Gastroesophageal sphincter (tissue), 4 donors: ENCODE measurements around the gene PTPRZ1. TPM values are rescaled to one million over a fixed set of nuclear protein-coding genes. Genes with fewer than 3 reads are reported as not detected.

ENCODE experiments used
- ATAC-seq: fragments of 150-250 bp; one replicate; pipeline ENCODE4 v1.9.1; 2016; ENCODE audit warnings: mild to moderate bottlenecking, moderate library complexity
- H3K27ac ChIP-seq, 4 donors: fragments of 200-600 bp; sonication (generic) in 3 of 4; 1 replicate in 3 of 4; 2 replicates in 1 of 4; pipeline ENCODE4 v1.5.1; 2016 to 2019
- H3K27me3 ChIP-seq: fragments of 200-600 bp; sonication (generic); one replicate; pipeline ENCODE4 v1.5.1; 2019
- H3K36me3 ChIP-seq, 2 donors: fragments of 200-600 bp; sonication (generic); one replicate each; pipeline ENCODE4 v1.5.1; 2019; ENCODE audit warnings: control low read depth in 1 of 2
- H3K4me1 ChIP-seq, 3 donors: fragments of 200-600 bp; sonication (generic); 1 replicate in 2 of 3; 2 replicates in 1 of 3; pipeline ENCODE4 v1.5.1; 2016 to 2019; ENCODE audit warnings: control low read depth in 2 of 3
- H3K4me3 ChIP-seq, 2 donors: fragments of 200-600 bp; sonication (generic); one replicate each; pipeline ENCODE4 v1.5.1; 2019; ENCODE audit warnings: mild to moderate bottlenecking in 1 of 2, moderate library complexity in 1 of 2
- H3K9me3 ChIP-seq, 3 donors: fragments of 200-600 bp; sonication (generic); one replicate each; pipeline ENCODE4 v1.5.1; 2017 to 2019; ENCODE audit warnings: control low read depth in 2 of 3
- EP300 ChIP-seq: sonication (generic); formaldehyde crosslinking; IDR thresholded peaks from one replicate; pipeline ENCODE4 v1.6.1; 2017; ENCODE audit warnings: antibody characterized with exemption, mild to moderate bottlenecking
- POLR2A ChIP-seq, 2 donors: fragments of 450-650 bp; IDR thresholded peaks; one replicate each; pipeline ENCODE4 v1.6.1; 2017; ENCODE audit warnings: antibody characterized with exemption in 2 of 2, mild to moderate bottlenecking in 2 of 2, moderate library complexity in 1 of 2
- POLR2AphosphoS5 ChIP-seq: sonication (generic); formaldehyde crosslinking; IDR thresholded peaks from one replicate; pipeline ENCODE4 v1.6.1; 2017; ENCODE audit warnings: antibody characterized with exemption
- WGBS, 2 donors: methylation state at CpG; one replicate each; pipeline ENCODE4 v1.1.5; 2018; ENCODE audit warnings: low coverage in 1 of 2; 5-methylcytosine and 5-hydroxymethylcytosine counted together
- total RNA-seq, 4 donors: library from RNA; depleted of rRNA; stranded (reverse); fragments of >200 nt; gene quantifications; one replicate each; pipeline ENCODE4 v1.1.0, GENCODE V29; 2016
- TF ChIP-seq, protein P1 (sequence below), 4 experiments: fragments of 200-600 bp in 2 of 4; fragments of 450-650 bp in 2 of 4; sonication (generic) in 1 of 4; IDR thresholded peaks; one replicate each; pipeline ENCODE4 v1.5.1; 2017 to 2019; ENCODE audit warnings: antibody characterized with exemption in 4 of 4, mild to moderate bottlenecking in 2 of 4, moderate library complexity in 2 of 4

Gene PTPRZ1
- total RNA-seq, 4 donors from 2014 or later: 2.6 to 8.4 (median 5.7) TPM

DNA sequence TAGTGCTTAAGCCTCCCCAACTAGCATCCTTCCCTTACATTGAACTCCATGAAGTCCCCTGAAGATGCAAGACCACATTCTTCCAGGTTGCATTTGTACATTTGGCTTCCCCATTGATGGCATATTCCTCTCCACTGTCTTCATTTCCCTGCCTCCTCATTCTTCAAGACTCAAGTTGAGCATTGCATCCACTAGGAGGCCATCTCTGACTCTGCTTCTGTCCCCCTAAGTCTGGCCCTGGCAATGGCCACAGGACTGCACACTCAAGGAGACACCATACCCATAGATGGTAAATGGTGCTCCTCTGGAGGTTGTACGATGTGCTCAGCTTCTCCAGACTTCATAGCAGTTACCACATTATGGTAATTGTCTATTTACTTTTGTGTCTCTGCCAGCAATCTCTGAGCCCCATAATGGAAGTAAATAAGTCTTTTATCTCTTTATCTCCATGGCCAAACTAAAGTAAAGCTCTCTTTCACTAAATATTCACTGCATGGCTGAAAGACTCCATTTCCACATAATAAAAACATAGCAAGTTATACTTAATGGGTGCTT lies 112.6 kb downstream of the PTPRZ1 start:
- TF ChIP-seq, protein P1, sequence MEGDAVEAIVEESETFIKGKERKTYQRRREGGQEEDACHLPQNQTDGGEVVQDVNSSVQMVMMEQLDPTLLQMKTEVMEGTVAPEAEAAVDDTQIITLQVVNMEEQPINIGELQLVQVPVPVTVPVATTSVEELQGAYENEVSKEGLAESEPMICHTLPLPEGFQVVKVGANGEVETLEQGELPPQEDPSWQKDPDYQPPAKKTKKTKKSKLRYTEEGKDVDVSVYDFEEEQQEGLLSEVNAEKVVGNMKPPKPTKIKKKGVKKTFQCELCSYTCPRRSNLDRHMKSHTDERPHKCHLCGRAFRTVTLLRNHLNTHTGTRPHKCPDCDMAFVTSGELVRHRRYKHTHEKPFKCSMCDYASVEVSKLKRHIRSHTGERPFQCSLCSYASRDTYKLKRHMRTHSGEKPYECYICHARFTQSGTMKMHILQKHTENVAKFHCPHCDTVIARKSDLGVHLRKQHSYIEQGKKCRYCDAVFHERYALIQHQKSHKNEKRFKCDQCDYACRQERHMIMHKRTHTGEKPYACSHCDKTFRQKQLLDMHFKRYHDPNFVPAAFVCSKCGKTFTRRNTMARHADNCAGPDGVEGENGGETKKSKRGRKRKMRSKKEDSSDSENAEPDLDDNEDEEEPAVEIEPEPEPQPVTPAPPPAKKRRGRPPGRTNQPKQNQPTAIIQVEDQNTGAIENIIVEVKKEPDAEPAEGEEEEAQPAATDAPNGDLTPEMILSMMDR (IDR thresholded peaks at IDR 0.05): no peak
- TF ChIP-seq EP300 (no peak), POLR2AphosphoS5 (no peak), POLR2A (IDR thresholded peaks at IDR 0.05) (no peak)
- ATAC-seq: no peak
- no peaks in the 10 kb centered on the region for H3K36me3 ChIP-seq
- no peak overlapping the region for H3K27ac ChIP-seq
- no peaks in the 10 kb centered on the region for H3K4me1 ChIP-seq
- WGBS, 2 donors: 100% methylated on average over 1 of the region's 1 CpG; no CpG with 5 or more reads in 1 of the 2 donors
- no peak overlapping the region for H3K4me3 ChIP-seq
- no peaks in the 10 kb centered on the region for H3K9me3 ChIP-seq
- H3K27me3 ChIP-seq: no peaks in the 10 kb centered on the region

DNA sequence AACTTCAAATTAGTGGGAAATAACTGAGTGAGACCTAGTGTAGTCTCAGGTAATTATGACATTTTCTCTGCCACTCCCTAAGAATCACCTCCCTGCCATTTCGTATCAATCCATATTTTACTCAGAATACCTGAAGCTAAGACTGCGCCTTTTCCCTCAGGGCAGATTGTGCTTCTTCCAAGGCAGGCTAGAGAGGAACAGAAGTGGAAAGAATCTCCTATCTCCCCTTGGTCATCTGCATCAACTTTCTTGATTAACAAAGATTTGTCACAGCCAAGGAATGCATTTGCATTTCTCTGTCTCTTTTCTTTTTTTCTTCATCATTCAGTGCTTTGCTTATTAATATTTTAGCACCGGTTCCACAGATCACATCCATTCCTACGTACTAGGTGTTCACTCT lies 119.1 kb downstream of the PTPRZ1 start:
- Histone ChIP-seq H3K36me3 (no peaks in the 10 kb centered on the region), H3K27me3 (no peaks in the 10 kb centered on the region), H3K9me3 (no peaks in the 10 kb centered on the region), H3K4me3 (no peak overlapping the region), H3K4me1 (no peaks in the 10 kb centered on the region), H3K27ac (no peak overlapping the region)
- WGBS, 2 donors: 71 to 86% methylated on average over 3 to 4 of the region's 4 CpGs
- ATAC-seq: no peak
- TF ChIP-seq POLR2AphosphoS5 (no peak), POLR2A (IDR thresholded peaks at IDR 0.05) (no peak), EP300 (no peak)
- TF ChIP-seq, protein P1 (IDR thresholded peaks at IDR 0.05): no peak

- Histone ChIP-seq H3K9me3 (no peaks in the 10 kb centered on the region), H3K27me3 (no peaks in the 10 kb centered on the region), H3K36me3 (no peaks in the 10 kb centered on the region), H3K4me1 (no peaks in the 10 kb centered on the region), H3K4me3 (no peak overlapping the region), H3K27ac (no peak overlapping the region)
- TF ChIP-seq POLR2A (IDR thresholded peaks at IDR 0.05): no peak
- TF ChIP-seq, protein P1 (IDR thresholded peaks at IDR 0.05): peak in 3 of 4 experiments; percentile 18 to 49 (median 41)
- 9 to 16% methylated on average over 5 of the region's 5 CpGs for WGBS, 2 donors
- ATAC-seq: no peak
These were observed 121.9 kb downstream of the PTPRZ1 start for GRCh38 chr7:121994625-121995410.

GRCh38 chr7:122006687-122007086 lies 133.7 kb downstream of the PTPRZ1 start:
- ATAC-seq: no peak
- Histone ChIP-seq H3K4me1 (no peaks in the 10 kb centered on the region), H3K9me3 (no peaks in the 10 kb centered on the region), H3K27me3 (no peaks in the 10 kb centered on the region), H3K36me3 (no peaks in the 10 kb centered on the region), H3K27ac (no peak overlapping the region), H3K4me3 (no peak overlapping the region)
- TF ChIP-seq POLR2A (IDR thresholded peaks at IDR 0.05): no peak
- TF ChIP-seq POLR2AphosphoS5: no peak
- TF ChIP-seq, protein P1 (IDR thresholded peaks at IDR 0.05): no peak
- TF ChIP-seq EP300: no peak
- 14 to 17% methylated on average over 1 to 2 of the region's 2 CpGs for WGBS, 2 donors

DNA sequence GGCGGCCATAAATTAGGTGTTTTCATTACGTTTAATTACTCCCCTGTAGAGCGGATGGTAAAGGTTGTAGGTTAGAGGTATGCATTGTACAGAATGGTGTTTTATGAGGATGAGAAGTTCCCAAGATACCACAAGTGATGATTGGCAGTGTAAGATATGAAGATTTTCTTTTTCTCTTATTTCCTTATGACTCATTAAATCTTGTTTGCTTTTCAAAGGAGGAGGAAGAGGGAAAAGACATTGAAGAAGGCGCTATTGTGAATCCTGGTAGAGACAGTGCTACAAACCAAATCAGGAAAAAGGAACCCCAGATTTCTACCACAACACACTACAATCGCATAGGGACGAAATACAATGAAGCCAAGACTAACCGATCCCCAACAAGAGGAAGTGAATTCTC lies 137.2 kb downstream of the PTPRZ1 start:
- no peaks in the 10 kb centered on the region for H3K4me1 ChIP-seq
- no peaks in the 10 kb centered on the region for H3K36me3 ChIP-seq
- TF ChIP-seq EP300 (no peak), POLR2A (IDR thresholded peaks at IDR 0.05) (no peak), POLR2AphosphoS5 (no peak)
- TF ChIP-seq, protein P1 (IDR thresholded peaks at IDR 0.05): no peak
- H3K27me3 ChIP-seq: no peaks in the 10 kb centered on the region
- no peak overlapping the region for H3K4me3 ChIP-seq
- no peak overlapping the region for H3K27ac ChIP-seq
- no peak for ATAC-seq
- 89 to 93% methylated on average over 4 to 7 of the region's 7 CpGs for WGBS, 2 donors
- no peaks in the 10 kb centered on the region for H3K9me3 ChIP-seq
